Coronary artery (tissue), 2 donors: ENCODE data around the gene PTGDS.
A peak's percentile ranks its signal among the peaks of the same experiment; 100 is the strongest.

Experiments used
- DNase-seq: peaks from one replicate; pipeline ENCODE4 v3.0.0-alpha.2; 2017; ENCODE audit warnings: low spot score
- H3K27ac ChIP-seq, 2 donors: fragments of 200-600 bp; sonication (generic); one replicate each; pipeline ENCODE4 v1.5.1; 2016 to 2019
- H3K4me3 ChIP-seq: fragments of 200-600 bp; sonication (generic); 2 replicates; pipeline ENCODE4 v1.5.1; 2016; ENCODE audit warnings: mild to moderate bottlenecking, moderate library complexity
- TF ChIP-seq, protein P1 (sequence below): fragments of 200-600 bp; sonication (generic); IDR thresholded peaks from one replicate; pipeline ENCODE4 v1.5.1; 2019; ENCODE audit warnings: antibody characterized with exemption

Gene PTGDS

DNA sequence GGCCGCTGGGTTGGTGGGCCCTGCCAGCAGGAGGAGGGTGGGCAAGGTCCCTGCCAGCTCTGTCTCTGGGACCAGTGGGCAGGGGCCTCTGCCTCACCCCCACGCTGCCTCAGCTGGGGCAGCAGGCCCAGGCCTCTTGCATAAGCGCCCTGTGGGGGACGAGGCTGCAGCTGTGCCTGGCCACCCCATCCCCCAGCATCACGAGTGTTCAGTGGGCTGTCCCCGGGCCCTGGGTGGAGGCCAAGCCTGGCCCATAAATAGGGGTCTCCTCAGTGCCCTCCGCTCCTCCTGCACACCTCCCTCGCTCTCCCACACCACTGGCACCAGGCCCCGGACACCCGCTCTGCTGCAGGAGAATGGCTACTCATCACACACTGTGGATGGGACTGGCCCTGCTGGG, at the start of gene PTGDS:
PTGDS (plus strand) TSS at position 282 of the 400 bp plus-strand sequence; CDS start at position 357, 75 bp downstream.
- DNase-seq: no peak
- peak within 1 kb of the TSS; percentile 68 for H3K4me3 ChIP-seq
- H3K27ac ChIP-seq: peak within 1 kb of the TSS in 1 of 2 donors; percentile 27
- TF ChIP-seq, protein P1, sequence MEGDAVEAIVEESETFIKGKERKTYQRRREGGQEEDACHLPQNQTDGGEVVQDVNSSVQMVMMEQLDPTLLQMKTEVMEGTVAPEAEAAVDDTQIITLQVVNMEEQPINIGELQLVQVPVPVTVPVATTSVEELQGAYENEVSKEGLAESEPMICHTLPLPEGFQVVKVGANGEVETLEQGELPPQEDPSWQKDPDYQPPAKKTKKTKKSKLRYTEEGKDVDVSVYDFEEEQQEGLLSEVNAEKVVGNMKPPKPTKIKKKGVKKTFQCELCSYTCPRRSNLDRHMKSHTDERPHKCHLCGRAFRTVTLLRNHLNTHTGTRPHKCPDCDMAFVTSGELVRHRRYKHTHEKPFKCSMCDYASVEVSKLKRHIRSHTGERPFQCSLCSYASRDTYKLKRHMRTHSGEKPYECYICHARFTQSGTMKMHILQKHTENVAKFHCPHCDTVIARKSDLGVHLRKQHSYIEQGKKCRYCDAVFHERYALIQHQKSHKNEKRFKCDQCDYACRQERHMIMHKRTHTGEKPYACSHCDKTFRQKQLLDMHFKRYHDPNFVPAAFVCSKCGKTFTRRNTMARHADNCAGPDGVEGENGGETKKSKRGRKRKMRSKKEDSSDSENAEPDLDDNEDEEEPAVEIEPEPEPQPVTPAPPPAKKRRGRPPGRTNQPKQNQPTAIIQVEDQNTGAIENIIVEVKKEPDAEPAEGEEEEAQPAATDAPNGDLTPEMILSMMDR: no peak

- Histone ChIP-seq H3K4me3 (no peak overlapping the region), H3K27ac (no peak overlapping the region)
- TF ChIP-seq, protein P1: no peak
- no peak for DNase-seq
Measured at GRCh38 chr9:136928591-136928990, 48.7 kb upstream of the PTGDS start.

GRCh38 chr9:136930014-136930413, 47.3 kb upstream of the PTGDS start:
- TF ChIP-seq, protein P1: no peak
- no peak overlapping the region for H3K27ac ChIP-seq
- DNase-seq: no peak
- H3K4me3 ChIP-seq: no peak overlapping the region

GRCh38 chr9:136931611-136932130, 45.6 kb upstream of the PTGDS start:
- no peak for DNase-seq
- TF ChIP-seq, protein P1: no peak
- H3K4me3 ChIP-seq: no peak overlapping the region
- no peak overlapping the region for H3K27ac ChIP-seq

GRCh38 chr9:136934277-136934676, 43.0 kb upstream of the PTGDS start:
- no peak overlapping the region for H3K4me3 ChIP-seq
- TF ChIP-seq, protein P1: no peak
- no peak for DNase-seq
- no peak overlapping the region for H3K27ac ChIP-seq

GRCh38 chr9:136935651-136936050, 41.7 kb upstream of the PTGDS start:
- no peak for DNase-seq
- TF ChIP-seq, protein P1: no peak

DNA sequence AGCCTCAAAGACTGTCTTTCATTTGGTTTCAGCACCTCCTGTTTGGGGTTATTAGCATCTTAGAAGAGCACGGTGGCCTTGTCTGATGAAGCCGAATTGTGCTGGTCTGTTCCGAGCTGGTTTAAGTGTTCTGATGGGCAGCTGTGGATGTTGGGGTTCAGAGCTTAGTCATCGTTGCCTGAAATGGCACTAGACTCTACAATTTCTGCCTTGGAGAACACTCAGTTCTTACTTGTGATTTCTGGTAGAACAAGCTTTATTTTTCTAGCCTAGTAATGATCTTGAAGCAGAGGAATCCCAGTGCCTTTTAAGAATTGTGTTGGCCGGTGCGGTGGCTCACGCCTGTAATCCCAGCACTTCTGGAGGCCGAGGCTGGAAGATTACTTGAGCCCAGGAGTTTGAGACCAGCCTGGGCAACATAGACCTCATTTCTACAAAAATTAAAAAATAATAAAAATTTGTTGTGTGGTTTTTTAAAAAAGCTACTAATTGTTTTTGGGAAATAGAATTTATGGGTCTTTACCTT, 40.6 kb upstream of the PTGDS start:
- Histone ChIP-seq H3K27ac (no peak overlapping the region), H3K4me3 (no peak overlapping the region)
- DNase-seq: no peak
- TF ChIP-seq, protein P1: no peak

More at GRCh38 chr9:136935651-136936050, 41.7 kb upstream of the PTGDS start:
- no peak overlapping the region for H3K4me3 ChIP-seq
- no peak overlapping the region for H3K27ac ChIP-seq
